ENCODE data around the gene C20orf144. TPM values are rescaled to one million over a fixed set of nuclear protein-coding genes. Genes with fewer than 3 reads are reported as not detected.
"Not testable (repeated sequence)": the region's sequence is repeated elsewhere in the genome, so short reads cannot be mapped to it uniquely, and the experiment has no call there.

C20orf144 gene
- polyA plus RNA-seq, 4 donors = 0.11 to 0.46 (median 0.44) TPM

DNA sequence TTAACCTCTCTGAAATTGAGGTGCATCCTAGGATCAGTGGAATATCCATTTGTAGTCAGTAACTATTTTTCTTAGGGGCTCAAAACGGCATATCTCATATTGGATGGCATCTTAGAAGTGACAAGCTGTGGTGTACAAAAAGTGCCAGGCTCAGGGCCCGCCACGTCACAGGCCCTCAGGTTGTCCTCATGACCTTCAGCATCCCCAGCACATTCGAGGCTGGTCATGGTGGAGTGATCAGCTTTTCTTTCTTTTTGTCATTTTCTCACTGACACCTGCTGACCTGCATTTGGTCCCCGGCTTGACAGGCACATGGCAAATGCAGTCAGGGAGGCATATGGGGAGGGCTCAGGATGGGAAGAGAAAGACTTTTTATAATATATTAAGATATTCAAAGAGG is 31.2 kb downstream of the C20orf144 start:
- no peak for DNase-seq (ENCODE audit: low read depth in 4 of 4, low spot score in 2 of 4)

DNA sequence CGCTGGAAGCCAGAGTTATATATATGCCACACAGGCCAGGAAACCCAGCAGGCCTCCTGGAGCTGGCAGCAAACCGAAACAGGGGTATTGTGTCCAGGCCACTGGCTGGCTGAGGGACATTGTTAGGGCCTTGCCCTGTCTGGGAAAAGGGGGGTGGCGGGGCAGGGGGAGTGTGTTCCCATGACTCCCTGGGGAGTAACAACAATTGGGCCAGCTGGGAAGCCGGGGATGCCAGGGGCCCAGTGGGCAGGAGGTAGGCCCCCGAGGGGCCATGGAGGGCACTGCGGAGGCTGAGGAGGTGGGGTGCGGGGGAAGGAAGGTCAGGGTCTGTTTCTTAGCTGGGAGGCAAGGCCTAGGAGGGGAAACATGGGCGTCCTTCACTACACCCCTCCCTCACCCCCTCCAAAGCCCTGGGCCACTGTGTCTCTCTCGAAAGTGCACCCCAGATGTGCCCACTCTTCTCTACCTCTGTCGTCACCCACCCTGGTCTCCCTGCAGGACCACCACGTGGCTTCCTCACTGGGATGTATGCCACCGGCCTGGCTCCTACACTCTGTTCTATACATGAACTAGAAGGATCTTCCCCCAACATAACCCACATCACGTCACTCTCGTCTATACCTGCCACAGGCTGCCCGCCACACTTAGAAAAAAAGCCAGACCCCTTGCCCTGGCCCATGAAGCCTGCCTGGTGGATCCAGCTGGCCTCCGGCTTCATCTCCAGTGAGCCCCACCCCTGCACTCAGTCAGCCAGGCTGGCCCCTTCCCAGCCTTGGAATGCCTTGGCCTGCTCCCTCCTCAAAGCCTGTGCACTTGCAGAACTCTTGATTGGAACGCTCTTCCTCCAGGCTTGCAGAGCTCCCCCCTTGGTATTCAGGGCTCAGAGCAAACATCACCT is 31.9 kb downstream of the C20orf144 start:
- DNase-seq (ENCODE audit: low read depth in 4 of 4, low spot score in 2 of 4) = no peak

DNA sequence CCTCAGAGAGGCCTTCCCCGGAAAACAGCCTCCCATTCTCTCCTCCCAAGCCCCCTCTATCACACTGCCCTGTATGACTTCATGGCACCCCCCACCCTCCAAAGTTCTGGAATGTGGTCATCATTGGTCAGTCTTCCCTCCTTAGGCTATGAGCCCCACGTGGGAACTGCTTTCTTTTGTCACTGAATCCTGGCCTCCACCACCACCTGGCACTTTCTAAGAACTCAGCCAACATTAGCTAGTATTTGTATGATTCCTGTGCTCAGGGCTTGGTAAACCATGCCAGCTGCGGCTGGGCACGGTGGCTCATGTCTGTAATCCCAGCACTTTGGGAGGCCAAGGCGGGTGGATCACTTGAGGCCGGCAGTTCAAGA is 32.5 kb downstream of the C20orf144 start:
- DNase-seq (ENCODE audit: low read depth in 4 of 4, low spot score in 2 of 4) = no peak

DNA sequence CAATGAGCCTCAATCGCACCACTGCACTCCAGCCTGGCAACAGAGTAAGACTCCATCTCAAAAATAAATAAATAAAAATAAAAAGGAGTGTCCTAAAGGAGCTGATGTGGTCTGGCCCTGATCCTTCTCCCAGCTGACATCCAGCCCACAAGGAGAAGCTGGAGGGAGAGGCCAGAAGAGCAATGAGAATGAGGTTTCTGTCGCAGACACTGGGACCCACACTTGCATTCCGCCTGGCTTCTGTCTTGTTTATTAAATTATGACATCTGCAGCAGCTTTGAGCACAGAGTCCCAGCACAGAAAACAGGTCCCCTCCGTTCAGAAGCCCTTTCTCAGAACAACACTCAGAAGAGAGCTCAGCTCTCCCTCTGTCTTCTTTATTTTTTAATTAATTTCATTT is 34.3 kb downstream of the C20orf144 start:
- DNase-seq (ENCODE audit: low read depth in 4 of 4, low spot score in 2 of 4) = no peak

DNA sequence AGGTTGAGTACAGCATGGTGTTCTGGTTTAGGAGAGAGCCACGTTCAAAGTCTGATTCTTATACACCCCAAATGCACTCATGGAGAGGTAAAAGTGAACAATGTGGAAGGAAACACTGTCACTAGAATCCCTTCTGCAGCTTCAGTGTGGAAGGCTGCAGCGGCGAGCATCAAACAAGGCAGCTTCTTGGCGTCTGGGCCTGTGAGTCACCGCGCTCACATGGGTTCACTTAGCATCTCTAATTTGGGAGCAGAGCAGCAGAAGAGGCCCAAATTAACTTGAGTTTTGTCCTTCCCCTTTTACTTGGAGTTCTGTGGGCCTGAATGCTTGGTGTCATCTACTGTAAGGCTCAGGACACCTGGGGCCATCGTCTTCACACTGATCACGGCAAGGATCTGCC is 35.0 kb downstream of the C20orf144 start:
- DNase-seq (ENCODE audit: low read depth in 4 of 4, low spot score in 2 of 4) = no peak

DNA sequence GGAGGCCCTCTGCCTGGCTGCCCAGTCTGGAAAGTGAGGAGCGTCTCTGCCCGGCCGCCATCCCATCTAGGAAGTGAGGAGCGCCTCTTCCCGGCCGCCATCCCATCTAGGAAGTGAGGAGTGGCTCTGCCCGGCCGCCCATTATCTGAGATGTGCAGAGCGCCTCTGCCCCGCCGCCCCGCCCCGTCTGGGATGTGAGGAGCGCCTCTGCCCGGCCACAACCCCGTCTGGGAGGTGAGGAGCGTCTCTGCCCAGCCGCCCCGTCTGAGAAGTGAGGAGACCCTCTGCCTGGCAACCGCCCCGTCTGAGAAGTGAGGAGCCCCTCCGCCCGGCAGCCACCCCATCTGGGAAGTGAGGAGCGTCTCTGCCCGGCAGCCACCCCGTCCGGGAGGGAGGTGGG is 36.8 kb downstream of the C20orf144 start:
- DNase-seq (ENCODE audit: low read depth in 4 of 4, low spot score in 2 of 4) = not testable (repeated sequence)

DNA sequence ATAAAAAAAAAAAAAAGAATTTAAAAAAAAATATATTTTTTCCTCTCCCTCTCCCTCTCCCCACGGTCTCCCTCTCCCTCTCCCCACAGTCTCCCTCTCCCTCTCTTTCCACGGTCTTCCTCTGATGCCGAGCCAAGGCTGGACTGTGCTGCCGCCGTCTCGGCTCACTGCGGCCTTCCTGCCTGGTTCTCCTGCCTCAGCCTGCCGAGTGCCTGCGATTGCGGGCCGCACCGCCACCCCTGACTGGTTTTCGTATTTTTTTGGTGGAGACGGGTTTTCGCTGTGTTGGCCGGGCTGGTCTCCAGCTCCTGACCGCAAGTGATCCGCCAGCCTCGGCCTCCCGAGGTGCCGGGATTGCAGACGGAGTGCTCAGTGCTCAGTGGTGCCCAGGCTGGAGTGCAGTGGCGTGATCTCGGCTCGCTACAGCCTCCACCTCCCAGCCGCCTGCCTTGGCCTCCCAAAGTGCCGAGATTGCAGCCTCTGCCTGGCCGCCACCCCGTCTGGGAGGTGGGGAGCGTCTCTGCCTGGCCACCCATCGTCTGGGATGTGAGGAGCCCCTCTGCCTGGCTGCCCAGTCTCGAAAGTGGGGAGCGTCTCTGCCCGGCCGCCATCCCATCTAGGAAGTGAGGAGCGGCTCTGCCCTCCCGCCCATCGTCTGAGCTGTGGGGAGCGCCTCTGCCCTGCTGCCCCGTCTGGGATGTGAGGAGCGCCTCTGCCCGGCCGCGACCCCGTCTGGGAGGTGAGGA is 38.7 kb downstream of the C20orf144 start:
- DNase-seq (ENCODE audit: low read depth in 4 of 4, low spot score in 2 of 4) = not testable (repeated sequence)

DNA sequence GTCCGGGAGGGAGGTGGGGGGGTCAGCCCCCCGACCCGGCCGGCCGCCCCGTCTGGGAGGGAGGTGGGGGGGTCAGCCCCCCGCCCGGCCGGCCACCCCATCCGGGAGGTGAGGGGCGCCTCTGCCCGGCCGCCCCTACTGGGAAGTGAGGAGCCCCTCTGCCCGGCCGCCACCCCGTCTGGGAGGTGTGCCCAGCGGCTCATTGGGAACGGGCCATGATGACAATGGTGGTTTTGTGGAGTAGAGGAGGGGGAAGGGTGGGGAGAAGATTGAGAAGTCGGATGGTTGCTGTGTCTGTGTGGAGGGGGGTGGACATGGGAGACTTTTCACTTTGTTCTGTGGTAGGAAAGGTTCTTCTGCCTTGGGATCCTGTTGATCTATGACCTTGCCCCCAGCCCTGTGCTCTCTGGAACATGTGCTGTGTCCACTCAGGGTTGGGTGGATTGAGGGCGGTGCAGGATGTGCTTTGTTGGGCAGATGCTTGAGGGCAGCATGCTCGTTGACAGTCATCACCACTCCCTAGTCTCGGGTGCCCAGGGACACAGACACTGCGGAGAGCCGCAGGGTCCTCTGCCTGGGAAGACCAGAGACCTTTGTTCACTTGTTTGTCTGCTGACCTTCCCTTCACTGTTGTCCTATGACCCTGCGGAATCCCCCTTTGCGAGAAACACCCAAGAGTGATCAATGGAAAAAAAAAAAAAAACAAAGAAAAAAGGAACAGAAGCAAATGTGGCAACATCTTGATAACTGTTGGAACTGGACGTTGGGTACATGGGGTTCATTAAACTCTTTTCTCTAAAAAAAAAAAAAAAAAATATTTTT is 39.7 kb downstream of the C20orf144 start:
- no peak for DNase-seq (ENCODE audit: low read depth in 4 of 4, low spot score in 2 of 4)

DNA sequence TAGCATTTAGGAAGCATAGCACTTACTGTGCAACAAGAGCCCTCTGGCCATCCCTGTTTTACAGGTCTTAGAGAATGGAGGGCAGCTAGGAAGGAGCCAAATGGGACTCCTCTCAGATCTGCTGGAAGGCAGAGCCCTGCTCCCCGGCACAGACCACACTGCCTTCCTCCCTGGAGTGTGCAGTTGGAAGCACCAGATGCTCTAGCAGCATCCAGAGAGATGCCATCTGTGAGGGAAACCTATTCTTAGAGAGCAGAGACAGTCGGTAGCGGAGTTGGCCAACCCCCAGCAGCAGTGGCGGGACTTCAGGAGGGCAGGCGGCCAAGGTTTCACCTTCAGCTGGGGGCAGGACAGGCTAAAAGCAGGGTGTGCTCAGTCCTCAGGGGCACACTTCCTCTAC is 40.7 kb downstream of the C20orf144 start:
- DNase-seq (ENCODE audit: low read depth in 4 of 4, low spot score in 2 of 4) = no peak

DNA sequence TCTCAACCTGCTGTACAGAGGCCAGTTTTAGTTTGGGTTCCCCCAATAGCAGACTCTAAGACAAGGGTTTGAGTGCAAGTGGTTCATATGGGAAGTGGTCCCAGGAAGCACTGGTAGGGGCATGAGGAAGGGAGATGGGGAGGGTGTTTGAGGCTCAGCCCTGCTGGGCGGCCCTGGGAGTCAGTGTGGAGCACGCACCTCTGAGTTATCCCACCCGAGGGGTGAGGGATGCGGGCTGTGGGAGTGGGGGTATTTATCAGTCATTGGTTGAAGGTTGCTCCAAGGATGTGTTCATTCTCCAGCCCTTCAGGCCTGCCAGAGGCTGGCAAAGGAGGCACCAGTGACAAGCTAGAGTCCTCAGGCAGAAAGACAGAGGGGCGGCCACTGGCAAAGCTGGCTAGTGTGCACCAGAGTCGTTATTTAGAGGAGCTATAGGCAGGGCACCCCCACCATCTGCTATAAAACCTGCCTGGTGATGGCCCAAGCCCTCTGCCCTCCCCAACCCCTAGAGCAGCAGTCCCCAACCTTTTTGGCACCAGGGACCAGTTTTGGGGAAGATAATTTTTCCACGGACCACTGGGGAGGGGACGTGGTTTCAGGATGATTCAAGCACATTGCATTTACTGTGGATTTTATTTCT is 41.5 kb downstream of the C20orf144 start:
- DNase-seq (ENCODE audit: low read depth in 4 of 4, low spot score in 2 of 4) = no peak

DNA sequence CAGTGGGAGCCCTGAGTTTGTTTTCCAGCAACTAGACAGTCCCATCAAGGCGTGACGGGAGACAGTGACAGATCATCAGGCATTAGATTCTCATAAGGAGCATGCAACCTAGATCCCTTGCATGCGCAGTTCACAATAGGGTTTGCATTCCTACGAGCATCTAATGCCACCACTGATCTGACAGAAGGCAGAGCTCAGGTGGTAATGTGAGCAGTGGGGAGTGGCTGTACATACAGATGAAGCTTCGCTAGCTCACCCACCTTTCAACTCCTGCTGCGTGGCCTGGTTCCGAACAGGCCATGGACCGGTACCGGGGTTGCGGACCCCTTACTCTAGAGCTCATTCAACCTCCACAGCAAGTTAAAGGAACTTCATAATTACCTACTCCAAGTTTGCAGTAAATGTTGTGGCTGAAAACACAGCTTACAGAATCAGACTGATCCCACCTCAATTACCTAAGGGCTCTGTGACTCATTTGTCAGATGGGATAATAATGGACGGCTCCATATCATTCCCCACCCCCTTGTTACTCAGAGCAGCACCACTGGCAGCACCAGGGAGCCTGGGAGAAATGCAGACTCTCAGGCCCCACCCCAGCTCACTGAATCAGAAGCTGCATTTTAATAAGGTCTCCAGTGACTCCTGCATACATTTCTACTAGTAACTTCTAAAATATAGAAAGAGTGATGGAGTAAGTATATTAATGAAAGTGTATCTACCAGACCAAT is 42.2 kb downstream of the C20orf144 start:
- no peak for DNase-seq (ENCODE audit: low read depth in 4 of 4, low spot score in 2 of 4)

DNA sequence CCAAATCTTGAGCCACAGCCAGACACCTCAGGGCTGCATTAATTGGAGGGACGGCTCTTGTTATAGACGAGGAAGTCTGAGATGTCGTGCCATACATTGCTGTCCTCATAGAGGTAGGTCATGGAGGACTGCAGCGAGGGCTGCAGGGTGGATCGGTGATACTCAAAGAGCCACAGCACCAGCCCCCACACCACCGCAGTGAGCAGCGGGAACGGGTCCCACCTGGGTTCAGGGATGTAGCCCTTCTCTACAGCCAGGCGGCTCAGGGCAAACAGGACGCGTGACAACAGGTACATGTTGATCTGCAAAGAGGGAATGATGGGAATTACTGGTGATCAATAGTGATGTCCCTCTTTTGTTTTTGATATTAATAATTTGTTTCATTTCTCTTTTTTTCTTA is 45.5 kb downstream of the C20orf144 start:
- DNase-seq (ENCODE audit: low read depth in 4 of 4, low spot score in 2 of 4) = no peak

DNA sequence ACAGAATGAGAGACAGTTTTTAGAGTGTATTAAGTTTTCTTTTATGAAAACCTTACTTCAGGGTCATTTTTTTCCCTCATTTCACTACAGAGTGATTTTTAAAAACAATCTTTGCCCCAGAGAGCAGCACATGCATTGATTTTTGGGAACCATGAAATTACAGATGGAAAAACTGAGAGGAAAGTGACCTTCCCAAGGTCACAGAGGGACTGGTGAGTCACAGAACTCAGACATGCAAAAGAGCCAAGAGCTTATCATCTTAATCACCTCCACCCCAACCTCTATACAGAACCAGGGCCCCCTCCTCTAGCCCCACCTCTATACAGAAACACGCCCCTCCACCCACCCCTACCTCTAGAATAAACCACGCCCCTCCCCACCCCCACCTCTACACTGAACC is 47.3 kb downstream of the C20orf144 start:
- DNase-seq (ENCODE audit: low read depth in 4 of 4, low spot score in 2 of 4) = no peak

DNA sequence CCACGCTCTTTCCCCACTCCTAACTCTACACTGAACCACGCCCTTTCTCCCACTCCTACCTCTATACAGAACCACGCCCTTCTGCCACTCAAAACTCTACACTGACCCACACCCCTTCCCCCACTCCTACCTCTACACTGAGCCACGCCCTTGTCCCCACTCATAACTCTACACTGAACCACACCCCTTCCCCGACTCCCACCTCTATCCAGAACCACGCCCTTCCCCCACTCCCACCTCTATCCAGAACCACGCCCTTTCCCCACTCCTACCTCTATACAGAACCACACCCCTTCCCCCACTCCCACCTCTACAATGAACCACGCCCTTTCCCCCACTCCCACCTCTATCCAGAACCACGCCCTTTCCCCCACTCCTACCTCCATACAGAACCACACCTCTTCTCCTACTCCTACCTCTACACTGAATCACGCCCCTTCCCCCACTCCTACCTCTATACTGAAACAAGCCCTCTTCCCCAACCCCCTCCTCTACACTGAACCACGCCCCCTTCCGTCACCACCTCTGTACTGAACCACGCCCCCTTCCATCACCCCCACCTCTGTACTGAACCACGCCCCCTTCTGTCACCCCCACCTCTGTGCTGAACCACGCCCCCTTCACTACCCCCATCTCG is 47.9 kb downstream of the C20orf144 start:
- DNase-seq (ENCODE audit: low read depth in 4 of 4, low spot score in 2 of 4) = no peak

DNA sequence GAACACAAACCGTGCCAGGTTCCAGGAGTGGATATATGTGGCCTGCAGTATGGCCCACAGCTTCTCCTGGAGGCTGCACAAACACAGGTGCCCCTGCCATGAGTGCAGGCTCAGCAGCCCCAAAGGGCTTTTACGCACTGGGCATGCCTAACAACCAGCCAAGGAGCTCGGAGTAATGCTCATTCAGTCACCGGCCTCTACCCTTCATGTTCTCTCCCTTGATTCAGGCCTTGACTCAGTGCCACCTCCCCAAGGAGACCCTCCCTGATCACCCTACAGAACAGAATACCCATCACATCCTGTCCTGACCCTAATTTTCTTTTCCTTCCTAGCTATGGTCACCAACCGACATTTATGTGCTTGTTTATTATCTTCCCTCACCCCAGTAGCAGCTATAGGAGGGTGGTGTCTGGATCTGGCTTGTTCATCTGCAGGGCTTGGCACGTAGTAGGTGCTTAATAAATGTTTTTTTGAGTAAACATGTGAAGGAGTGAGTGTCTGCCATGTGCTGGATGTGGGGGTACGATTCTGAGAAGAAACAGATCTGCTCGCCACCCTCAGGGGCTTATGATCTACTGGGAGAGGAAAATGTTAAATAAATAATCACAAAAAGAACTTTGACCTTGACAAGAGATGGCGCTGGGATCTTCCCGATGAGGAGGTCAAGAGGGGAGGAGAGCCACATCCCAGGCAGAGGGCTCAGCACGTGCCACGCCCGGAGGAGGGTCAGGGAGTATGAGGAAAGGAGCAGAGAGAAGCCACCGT is 48.7 kb downstream of the C20orf144 start:
- no peak for DNase-seq (ENCODE audit: low read depth in 4 of 4, low spot score in 2 of 4)

DNA sequence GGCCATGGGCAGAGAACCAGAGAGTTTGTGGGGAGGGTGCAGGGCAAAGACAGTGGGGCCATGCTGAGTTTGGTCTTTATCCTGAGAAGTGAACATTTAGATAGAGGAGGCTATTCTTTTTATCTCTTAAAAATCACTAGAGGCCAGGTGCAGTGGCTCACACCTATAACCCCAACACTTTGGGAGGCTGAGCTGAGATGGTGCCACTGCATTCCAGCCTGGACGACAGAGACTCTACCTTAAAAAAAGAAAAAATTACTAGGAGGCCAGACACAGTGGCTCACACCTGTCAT is 49.3 kb downstream of the C20orf144 start:
- DNase-seq (ENCODE audit: low read depth in 4 of 4, low spot score in 2 of 4) = no peak
